ENCODE results near the gene LFNG.
"Not testable (repeated sequence)": the region's sequence is repeated elsewhere in the genome, so short reads cannot be mapped to it uniquely, and the experiment has no call there.

LFNG gene

DNA sequence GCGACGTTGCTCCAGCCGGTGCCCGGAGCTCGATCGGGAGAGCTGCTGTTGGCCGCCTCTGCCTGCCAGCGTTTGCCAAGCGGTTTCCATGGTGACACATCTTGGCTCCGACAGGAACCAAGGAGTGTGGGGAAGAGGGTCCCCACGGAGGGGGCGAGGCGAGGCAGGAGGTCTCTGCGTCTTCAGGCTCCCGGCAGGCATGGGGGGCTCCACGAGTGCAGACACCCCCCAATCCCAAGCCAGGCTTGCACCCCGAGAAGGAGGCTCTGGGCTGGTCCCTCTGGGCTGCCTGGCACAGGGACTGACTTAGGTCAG, 12.2 kb downstream of the LFNG start:
- not testable (repeated sequence) for DNase-seq

DNA sequence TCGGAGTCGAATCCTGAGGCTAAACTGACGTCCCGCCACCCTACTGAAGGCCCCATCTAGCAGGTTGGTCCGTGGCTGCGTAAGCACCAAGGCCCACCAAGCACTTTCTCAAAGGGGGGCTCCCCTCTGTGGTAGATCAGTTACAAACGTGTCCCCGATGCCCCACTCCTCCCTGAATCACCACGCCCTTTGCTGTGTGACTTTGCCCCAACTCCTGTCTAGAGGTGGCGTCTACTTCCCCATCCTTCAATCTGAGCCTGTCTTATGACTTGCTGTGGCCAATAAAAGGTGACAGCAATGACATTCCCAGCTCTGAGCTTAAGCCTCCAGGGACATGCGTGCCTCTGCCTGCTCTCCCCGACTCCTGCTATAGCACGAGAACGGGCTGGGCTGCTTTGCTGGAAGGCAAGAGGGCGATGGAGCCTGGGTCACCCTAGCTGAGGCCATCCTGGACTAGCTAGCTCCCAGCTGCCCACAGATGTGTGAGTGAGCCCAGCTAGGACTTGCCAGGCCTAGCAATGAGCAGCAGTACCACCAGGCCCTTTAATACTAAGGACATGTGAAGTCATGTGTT, 12.7 kb downstream of the LFNG start:
- DNase-seq = not testable (repeated sequence)

DNA sequence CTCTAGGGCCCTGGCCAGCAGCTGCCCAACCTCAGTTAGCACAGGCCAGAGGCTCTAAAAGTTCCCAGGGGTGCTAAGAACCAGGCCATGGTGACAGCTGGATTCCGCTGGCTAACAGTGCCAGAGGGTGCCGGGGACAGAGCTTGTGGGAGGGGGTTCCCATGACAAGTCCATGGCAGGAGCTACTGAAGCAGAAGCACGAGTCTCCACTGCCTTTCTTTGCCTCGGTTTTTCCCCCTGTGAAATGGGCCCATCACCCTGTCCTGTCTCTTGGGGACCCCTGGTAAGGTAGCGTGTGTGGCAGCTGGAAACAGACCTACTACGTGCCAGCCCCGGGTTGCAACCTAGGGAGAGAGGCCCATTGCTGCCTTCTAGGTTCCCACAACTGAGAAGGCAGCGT, 13.2 kb downstream of the LFNG start:
- not testable (repeated sequence) for DNase-seq

- not testable (repeated sequence) for DNase-seq
These were observed 14.0 kb downstream of the LFNG start for GRCh38 chr7:2533566-2533965.

GRCh38 chr7:2534214-2534613, 14.6 kb downstream of the LFNG start:
- not testable (repeated sequence) for DNase-seq

DNA sequence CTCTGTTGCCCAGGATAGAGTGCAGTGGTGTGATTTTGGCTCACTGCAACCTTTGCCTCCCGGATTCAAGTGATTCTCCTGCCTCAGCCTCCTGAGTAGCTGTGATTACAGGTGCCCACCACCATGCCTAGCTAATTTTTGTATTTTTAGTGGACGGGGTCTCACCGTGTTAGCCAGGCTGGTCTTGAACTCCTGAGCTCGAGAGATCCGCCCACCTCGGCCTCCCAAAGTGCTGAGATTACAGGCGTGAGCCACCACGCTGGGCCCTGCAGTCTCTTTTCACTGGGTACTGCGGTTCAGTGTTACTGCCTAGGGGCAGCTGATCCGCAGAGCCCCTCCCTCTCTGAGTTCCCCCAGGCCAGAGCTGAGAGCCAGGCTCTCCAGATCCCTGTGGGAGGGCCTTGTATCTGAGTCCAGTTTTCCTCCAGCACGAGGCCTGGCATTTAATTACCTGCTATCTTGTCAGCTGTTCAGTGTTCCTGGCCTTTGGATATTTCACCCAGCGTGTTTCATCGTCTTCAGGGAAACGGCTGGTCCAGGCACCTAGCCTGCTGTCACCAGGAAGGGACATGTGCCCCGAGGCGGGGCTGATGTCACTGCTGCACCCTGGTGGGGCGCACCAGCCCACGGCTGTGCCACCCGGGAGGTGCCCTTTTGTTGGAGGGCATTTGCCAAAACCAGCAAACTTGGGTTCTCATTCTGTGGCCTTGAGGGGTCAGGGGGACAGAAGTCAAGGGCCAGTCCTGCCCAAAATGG, 16.5 kb downstream of the LFNG start:
- not testable (repeated sequence) for DNase-seq

- DNase-seq = peak in 1 of 2 donors; percentile 6
These were observed 18.6 kb downstream of the LFNG start for GRCh38 chr7:2537981-2538851.

- DNase-seq = peak in 1 of 2 donors; percentile 1
These were observed 19.7 kb downstream of the LFNG start for GRCh38 chr7:2539031-2539911.

DNA sequence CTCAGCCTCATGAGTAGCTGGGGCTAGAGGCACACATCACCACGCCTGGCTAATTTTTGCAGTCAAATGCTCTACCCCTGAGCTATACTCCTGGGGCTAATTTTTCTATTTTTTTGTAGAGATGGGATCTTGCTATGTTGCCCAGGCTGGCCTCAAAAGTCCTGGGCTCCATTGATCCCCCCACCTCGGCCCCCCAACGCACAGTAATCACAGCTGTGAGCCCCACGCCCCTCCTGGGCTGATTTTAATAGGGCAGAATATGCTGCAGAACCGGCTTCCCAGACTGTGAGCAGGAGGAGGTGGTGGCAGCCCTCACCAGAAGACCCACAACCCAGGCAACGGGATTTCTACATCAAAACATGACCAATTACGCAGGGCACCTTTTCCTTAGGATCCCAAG, 20.6 kb downstream of the LFNG start:
- DNase-seq = no peak

- peak in 1 of 2 donors; percentile 1 for DNase-seq
These were observed 21.1 kb downstream of the LFNG start for GRCh38 chr7:2540641-2541051.

DNA sequence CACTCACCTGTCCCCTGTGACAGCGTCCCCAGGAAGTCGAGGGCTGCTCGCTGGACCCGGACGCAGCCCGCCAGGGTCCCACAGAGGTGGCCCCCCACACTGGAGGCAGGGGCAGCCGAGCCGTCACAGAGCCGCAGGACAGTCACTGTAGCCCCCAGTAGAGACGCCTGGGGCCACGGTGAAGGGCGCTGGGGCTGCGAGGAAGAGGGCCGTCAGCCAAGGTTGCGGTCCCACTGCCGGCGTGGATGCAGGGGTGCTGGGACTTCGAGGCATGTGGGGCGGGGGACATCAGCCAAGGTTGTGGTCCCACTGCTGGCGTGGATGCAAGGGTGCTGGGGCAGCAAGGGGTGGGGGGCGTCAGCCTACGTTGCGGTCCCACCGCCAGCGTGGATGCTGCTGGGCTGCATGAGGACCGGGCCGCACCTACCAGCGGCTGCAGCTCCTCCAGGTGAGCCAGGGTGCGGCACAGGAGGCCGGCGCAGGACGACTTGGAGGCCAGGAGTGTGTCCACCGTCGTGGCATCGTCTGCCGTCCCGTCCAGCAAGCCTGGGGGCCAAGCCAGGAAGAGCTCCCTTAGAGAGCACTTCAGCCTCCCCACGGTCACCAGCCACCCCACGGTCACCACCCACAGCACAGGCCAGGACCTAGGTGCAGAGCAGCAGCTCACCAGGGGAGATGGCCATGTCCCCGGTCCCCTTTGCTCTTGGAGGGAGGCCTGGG, 21.9 kb downstream of the LFNG start:
- DNase-seq = no peak

DNA sequence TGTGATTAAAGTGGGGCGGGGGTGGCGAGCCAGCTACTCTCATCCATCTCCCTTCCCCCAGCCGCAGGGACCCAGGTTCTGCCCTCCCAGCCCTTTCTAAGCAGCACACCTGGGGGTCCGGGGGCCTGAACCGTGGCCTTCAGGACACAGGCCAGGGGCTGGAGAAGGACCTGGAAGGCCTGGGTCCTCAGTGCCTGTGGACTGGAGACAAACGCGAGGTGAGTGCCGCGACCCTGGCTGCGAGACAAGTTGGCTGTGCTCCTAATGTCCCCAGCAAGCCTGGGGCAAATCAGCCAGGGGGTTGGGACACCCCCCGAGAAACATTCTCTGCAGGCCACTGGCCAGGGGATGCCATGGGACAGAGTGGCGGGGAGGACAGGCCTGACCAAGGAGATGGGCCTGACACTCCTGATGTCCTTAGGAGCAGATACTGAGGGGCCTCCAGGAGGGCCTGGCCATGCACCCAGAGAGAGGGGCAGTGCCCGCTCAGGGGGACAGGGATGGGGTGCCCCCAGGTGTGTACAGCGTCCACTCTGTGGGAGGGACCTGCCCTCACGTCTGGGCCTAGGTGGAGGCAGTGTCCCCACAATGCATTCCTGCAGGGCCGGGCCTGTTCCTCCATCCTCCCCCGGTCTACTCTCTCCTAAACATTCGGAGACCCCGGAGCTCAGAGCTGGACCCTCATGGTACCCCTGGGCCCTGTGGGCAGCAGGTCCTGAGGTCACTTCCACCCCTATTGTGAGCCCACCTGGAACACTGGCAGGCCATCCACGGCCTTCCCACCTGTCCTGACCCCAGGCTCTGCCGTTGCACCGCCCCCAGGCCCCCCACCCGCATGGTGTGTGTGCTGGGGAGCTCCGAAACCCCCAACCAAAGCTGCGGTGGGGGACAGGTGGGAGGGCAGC, 22.7 kb downstream of the LFNG start:
- peak in 1 of 2 donors; percentile 1 for DNase-seq

DNA sequence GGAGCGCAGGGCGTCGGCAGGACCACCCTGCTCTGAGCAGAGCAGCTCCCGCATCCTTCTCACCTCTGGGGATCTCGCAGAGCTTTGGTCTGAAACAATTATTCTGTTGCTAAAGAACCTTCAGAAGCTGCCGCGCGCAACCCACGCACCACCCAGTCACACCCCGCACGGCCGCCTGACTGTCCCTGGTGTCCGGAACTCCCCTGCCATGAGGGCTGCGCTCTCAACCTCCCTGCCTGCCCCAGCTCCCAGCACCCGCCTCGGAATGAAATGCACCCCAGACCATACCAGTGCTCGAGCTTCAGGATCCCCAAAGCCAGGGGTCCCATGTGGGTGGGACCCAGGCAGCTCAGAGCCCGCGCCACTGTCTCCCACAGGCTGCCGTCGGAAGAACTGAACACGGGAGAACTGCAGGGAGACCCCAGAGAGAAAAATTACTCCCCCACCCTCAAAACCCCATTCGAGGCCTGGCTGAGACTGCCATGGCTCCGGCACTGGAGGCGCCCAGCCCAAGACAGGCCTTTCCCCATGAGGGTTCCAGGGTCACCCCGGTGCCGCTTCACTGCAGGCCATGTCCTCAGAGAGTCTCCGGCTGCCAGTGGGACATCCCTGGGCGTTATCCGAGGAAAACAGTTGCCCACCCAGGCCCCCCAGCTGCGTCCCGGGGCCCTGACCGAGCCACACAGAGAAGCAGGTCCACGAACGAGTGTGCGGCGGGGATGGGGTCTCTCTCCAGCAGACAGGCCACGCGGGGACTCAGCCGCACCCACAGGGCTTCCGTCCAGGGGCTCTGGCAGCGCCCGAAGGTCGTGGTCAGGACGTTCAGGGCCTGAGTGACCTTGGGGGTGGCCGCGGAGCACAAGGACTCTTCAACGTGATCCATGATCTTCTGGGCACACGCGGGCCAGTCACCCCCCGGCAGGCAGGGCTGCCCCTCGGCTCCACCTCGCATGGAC, 23.6 kb downstream of the LFNG start:
- DNase-seq = no peak

- DNase-seq = no peak
These were observed 25.1 kb downstream of the LFNG start for GRCh38 chr7:2544541-2545188.

DNA sequence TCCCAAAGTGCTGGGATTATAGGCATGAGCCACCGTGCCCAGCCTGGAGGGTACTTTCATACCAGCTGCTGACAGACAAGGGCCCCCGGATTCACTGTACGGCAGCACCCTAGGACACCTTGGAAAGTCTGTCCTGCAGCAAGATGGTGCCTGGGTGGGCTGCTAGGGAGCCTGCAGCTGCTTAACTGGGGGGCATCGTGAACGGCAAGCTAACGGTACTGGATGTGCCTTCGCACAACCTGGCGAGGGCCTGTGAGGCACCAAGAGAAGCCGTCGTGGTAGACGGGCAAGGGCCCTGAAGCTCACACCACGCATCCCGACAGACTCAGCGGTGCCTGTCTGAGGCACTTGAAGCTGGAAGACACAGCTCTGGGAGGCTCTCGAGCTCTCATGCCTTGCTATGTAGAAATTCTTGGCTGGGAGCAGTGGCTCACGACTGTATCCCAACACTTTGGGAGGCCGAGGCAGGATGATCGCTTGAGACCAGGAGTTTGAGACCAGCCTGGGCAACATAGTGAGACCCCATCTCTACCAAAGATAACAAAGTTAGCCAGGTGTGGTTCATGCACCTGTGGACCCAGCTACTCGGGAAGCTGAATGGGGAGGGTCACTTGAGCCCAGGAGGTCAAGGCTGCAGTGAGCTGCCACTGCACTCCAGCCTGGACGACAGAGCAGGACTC, 26.3 kb downstream of the LFNG start:
- no peak for DNase-seq

DNA sequence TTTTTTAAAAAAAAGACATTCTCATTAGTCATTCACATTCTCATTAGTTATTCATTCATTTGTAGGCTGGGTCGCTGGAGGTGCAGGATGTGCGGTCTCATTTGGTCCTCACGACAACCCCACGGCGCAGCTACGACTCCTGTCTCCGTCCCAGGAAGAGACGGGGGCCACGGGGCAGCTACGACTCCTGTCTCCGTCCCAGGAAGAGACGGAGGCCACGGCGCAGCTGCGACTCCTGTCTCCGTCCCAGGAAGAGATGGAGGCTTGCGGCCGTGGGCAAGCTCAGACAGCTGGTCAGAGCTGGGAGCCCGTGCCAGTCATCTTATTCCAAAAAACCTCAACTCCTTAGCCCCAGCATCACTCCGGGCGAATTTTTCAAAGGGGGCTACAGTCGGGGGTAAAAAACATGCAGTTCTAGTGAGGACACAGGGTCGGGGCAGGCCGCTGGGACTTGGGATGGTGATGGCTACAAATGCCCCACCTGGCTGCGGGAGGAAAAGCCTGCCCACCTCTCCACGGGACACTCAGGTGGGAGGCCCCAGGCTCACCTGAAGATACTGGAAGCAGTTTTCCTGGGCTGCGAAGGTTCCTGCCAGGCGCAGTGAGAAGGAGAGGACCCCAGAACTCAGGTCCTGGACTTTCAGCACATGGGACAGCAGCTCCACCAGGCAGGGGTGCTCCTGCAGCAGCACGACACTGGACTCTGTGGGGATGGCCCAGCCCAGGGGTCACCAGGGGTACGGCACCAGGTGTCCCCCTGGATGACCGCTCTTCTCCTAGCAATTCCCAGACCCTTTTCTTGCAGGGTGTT, 27.4 kb downstream of the LFNG start:
- no peak for DNase-seq

DNA sequence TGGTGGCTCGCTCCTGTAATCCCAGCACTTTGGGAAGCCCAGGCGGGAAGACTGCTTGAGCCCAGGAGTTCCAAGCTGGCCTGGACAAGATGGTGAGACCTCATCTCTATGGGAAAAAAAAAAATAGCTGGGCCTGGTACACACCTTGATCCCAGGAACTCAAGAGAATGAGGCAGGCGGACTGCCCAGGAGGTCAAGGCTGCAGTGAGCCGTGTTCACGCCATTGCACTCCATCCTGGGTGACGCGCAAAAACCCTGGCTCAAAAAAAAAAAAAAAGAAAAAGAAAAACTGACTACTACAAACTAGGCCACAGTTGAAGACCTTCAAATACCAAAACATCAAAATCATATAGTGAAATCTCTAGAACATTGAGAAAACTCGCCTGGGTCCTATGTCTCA, 31.8 kb downstream of the LFNG start:
- DNase-seq = no peak

DNA sequence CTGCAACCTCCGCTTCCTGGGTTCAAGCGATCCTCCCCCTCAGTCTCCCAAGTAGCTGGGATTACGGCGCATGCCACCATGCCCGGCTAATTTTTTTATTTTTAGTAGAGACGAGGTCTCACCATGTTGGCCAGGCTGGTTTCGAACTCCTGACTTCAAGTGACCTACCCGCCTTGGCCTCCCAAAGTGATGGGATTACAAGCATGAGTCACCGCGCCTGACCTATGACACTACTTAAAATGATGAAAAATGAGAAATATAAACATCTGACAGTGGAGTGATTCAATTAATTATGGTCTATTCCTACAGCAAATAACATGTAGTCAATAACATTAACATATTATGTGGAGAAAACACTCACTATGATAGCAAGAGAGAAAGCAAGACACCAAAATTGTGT, 33.5 kb downstream of the LFNG start:
- DNase-seq = no peak
